Gastrocnemius medialis (tissue), 4 donors: ENCODE data around the gene PRSS57.
A peak's percentile ranks its signal among the peaks of the same experiment; 100 is the strongest.

Source experiments
- POLR2A ChIP-seq, 2 donors: fragments of 450-650 bp; IDR thresholded peaks; one replicate each; pipeline ENCODE4 v1.6.1; 2017; ENCODE audit warnings: antibody characterized with exemption in 2 of 2, mild to moderate bottlenecking in 2 of 2, moderate library complexity in 2 of 2
- TF ChIP-seq, protein P1 (sequence below), 5 experiments: fragments of 450-650 bp in 3 of 5; fragments of 200-600 bp in 2 of 5; sonication (generic) in 2 of 5; IDR thresholded peaks in 4 of 5; conservative IDR thresholded peaks in 1 of 5; 1 replicate in 4 of 5; 2 replicates in 1 of 5; pipeline ENCODE4 v1.5.1; 2016 to 2019; ENCODE audit warnings: antibody characterized with exemption in 5 of 5, mild to moderate bottlenecking in 3 of 5, moderate library complexity in 3 of 5

DNA sequence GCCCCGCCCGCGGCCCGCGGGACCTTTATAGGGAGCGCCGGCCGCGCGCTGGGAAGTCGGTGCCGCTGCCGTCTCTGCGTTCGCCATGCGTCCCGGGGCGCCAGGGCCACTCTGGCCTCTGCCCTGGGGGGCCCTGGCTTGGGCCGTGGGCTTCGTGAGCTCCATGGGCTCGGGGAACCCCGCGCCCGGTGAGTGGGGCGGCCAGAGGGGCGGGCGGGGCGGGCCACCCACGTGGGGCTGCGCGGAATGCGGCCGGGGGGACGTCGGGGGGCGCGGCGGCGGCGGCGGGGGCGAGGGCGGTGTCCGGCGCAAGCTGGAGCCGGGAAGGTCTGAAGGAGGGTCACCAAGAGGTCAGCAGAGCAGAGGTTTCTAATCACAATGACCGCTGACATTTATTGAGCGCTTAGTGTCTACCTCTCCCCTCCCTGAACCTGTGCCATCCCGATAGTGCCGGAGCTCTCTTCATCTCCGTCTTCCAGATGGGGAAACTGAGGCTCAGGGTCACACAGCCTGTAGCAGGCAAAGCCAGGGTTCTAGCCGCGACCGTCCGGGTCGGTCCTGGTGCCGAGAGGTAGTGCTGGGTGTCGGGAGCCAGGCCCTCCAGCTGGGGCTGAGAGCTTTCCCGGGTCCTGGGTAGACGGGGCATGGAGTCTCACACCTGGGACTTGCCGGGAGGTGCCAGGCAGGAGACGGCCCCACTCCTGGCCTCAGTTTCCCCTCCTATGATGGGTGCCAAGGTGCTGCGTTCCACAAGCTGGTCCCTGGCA, 18.7 kb downstream of the PRSS57 start, which contains the start of gene FSTL3:
- TF ChIP-seq, protein P1, sequence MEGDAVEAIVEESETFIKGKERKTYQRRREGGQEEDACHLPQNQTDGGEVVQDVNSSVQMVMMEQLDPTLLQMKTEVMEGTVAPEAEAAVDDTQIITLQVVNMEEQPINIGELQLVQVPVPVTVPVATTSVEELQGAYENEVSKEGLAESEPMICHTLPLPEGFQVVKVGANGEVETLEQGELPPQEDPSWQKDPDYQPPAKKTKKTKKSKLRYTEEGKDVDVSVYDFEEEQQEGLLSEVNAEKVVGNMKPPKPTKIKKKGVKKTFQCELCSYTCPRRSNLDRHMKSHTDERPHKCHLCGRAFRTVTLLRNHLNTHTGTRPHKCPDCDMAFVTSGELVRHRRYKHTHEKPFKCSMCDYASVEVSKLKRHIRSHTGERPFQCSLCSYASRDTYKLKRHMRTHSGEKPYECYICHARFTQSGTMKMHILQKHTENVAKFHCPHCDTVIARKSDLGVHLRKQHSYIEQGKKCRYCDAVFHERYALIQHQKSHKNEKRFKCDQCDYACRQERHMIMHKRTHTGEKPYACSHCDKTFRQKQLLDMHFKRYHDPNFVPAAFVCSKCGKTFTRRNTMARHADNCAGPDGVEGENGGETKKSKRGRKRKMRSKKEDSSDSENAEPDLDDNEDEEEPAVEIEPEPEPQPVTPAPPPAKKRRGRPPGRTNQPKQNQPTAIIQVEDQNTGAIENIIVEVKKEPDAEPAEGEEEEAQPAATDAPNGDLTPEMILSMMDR (IDR thresholded peaks at IDR 0.05 in 4 of 5, conservative IDR thresholded peaks at IDR 0.05 in 1 of 5), result no peak
- TF ChIP-seq POLR2A (IDR thresholded peaks at IDR 0.05), result peak in 1 of 2 donors; percentile 36
